ENCODE results near the gene SQOR. TPM values are rescaled to one million over a fixed set of nuclear protein-coding genes. Genes with fewer than 3 reads are reported as not detected.

SQOR gene
- total and polyA plus RNA-seq, 2 experiments from 2014 or later: 0.23 TPM; not detected in 1

- Mint-ChIP-seq H3K27me3 (ENCODE audit: insufficient read depth, low read depth, poor library complexity) (peaks cover 3% of the 10 kb centered on the region), H3K4me1 (no peaks in the 10 kb centered on the region), H3K27ac (no peak overlapping the region), H3K4me3 (no peak overlapping the region), H3K36me3 (ENCODE audit: low read depth) (no peaks in the 10 kb centered on the region; the same call in 2 of the 3 replicates), H3K9me3 (peaks cover 59% of the 10 kb centered on the region)
- Histone ChIP-seq H3F3A (replicated peaks; ENCODE audit: low read depth) (no peaks in the 10 kb centered on the region), H3K79me2 (replicated peaks; ENCODE audit: insufficient read depth) (no peaks in the 10 kb centered on the region), H3K4me3 (no peak overlapping the region), H3K4me1 (ENCODE audit: insufficient read depth) (no peaks in the 10 kb centered on the region), H4K20me1 (replicated peaks; ENCODE audit: insufficient read depth) (no peaks in the 10 kb centered on the region), H3K27me3 (ENCODE audit: insufficient read depth) (peaks cover 11% of the 10 kb centered on the region), H3K27ac (ENCODE audit: low read depth) (no peak overlapping the region), H3K4me2 (no peak overlapping the region), H2AFZ (no peak overlapping the region), H3K9me2 (ENCODE audit: insufficient read depth) (no peaks in the 10 kb centered on the region), H3K36me3 (ENCODE audit: insufficient read depth) (no peaks in the 10 kb centered on the region)
- TF ChIP-seq ZNF114 (CRISPR knock-in tag; IDR thresholded peaks at IDR 0.05): no peak
- no peak for TF ChIP-seq EZH2phosphoT487 (IDR thresholded peaks at IDR 0.05; ENCODE audit: unreplicated experiment)
- ATAC-seq: no peak
- DNase-seq (ENCODE audit: low spot score): no peak
Observed at GRCh38 chr15:45641374-45641781, 6.5 kb downstream of the SQOR start.

GRCh38 chr15:45641999-45642932 lies 7.4 kb downstream of the SQOR start:
- no peak overlapping the region for H3K27ac ChIP-seq (ENCODE audit: low read depth)
- Mint-ChIP-seq H3K36me3 (ENCODE audit: low read depth) (no peaks in the 10 kb centered on the region; the same call in 2 of the 3 replicates), H3K4me3 (no peak overlapping the region), H3K9me3 (peaks cover 64% of the 10 kb centered on the region), H3K27ac (no peak overlapping the region), H3K4me1 (no peaks in the 10 kb centered on the region), H3K27me3 (ENCODE audit: insufficient read depth, low read depth, poor library complexity) (no peaks in the 10 kb centered on the region)
- H3F3A ChIP-seq (replicated peaks; ENCODE audit: low read depth): no peaks in the 10 kb centered on the region
- peaks cover 3% of the 10 kb centered on the region; the same call in 1 of the 2 replicates for H3K27me3 ChIP-seq (ENCODE audit: insufficient read depth)
- H4K20me1 ChIP-seq (replicated peaks; ENCODE audit: insufficient read depth): no peaks in the 10 kb centered on the region
- H3K9me2 ChIP-seq (ENCODE audit: insufficient read depth): no peaks in the 10 kb centered on the region
- H3K79me2 ChIP-seq (replicated peaks; ENCODE audit: insufficient read depth): no peaks in the 10 kb centered on the region
- no peaks in the 10 kb centered on the region for H3K4me1 ChIP-seq (ENCODE audit: insufficient read depth)
- ATAC-seq (no peak), DNase-seq (ENCODE audit: low spot score) (no peak)
- H3K4me2 ChIP-seq: no peak overlapping the region
- no peak overlapping the region for H3K4me3 ChIP-seq
- H3K36me3 ChIP-seq (ENCODE audit: insufficient read depth): no peaks in the 10 kb centered on the region
- H2AFZ ChIP-seq: no peak overlapping the region; the same call in 1 of the 2 replicates
- TF ChIP-seq ZNF331 (CRISPR knock-in tag; IDR thresholded peaks at IDR 0.05; ENCODE audit: low read depth) (no peak), JUNB (IDR thresholded peaks at IDR 0.05; ENCODE audit: unreplicated experiment) (no peak), STAT1 (IDR thresholded peaks at IDR 0.05; ENCODE audit: unreplicated experiment) (no peak), ETS1 (IDR thresholded peaks at IDR 0.05) (no peak), NANOG (IDR thresholded peaks at IDR 0.05; ENCODE audit: borderline replicate concordance) (no peak), EZH2phosphoT487 (IDR thresholded peaks at IDR 0.05; ENCODE audit: unreplicated experiment) (no peak), CREB1 (CRISPR knock-in tag; IDR thresholded peaks at IDR 0.05; ENCODE audit: low read depth) (no peak)
- TF ChIP-seq, protein P1, sequence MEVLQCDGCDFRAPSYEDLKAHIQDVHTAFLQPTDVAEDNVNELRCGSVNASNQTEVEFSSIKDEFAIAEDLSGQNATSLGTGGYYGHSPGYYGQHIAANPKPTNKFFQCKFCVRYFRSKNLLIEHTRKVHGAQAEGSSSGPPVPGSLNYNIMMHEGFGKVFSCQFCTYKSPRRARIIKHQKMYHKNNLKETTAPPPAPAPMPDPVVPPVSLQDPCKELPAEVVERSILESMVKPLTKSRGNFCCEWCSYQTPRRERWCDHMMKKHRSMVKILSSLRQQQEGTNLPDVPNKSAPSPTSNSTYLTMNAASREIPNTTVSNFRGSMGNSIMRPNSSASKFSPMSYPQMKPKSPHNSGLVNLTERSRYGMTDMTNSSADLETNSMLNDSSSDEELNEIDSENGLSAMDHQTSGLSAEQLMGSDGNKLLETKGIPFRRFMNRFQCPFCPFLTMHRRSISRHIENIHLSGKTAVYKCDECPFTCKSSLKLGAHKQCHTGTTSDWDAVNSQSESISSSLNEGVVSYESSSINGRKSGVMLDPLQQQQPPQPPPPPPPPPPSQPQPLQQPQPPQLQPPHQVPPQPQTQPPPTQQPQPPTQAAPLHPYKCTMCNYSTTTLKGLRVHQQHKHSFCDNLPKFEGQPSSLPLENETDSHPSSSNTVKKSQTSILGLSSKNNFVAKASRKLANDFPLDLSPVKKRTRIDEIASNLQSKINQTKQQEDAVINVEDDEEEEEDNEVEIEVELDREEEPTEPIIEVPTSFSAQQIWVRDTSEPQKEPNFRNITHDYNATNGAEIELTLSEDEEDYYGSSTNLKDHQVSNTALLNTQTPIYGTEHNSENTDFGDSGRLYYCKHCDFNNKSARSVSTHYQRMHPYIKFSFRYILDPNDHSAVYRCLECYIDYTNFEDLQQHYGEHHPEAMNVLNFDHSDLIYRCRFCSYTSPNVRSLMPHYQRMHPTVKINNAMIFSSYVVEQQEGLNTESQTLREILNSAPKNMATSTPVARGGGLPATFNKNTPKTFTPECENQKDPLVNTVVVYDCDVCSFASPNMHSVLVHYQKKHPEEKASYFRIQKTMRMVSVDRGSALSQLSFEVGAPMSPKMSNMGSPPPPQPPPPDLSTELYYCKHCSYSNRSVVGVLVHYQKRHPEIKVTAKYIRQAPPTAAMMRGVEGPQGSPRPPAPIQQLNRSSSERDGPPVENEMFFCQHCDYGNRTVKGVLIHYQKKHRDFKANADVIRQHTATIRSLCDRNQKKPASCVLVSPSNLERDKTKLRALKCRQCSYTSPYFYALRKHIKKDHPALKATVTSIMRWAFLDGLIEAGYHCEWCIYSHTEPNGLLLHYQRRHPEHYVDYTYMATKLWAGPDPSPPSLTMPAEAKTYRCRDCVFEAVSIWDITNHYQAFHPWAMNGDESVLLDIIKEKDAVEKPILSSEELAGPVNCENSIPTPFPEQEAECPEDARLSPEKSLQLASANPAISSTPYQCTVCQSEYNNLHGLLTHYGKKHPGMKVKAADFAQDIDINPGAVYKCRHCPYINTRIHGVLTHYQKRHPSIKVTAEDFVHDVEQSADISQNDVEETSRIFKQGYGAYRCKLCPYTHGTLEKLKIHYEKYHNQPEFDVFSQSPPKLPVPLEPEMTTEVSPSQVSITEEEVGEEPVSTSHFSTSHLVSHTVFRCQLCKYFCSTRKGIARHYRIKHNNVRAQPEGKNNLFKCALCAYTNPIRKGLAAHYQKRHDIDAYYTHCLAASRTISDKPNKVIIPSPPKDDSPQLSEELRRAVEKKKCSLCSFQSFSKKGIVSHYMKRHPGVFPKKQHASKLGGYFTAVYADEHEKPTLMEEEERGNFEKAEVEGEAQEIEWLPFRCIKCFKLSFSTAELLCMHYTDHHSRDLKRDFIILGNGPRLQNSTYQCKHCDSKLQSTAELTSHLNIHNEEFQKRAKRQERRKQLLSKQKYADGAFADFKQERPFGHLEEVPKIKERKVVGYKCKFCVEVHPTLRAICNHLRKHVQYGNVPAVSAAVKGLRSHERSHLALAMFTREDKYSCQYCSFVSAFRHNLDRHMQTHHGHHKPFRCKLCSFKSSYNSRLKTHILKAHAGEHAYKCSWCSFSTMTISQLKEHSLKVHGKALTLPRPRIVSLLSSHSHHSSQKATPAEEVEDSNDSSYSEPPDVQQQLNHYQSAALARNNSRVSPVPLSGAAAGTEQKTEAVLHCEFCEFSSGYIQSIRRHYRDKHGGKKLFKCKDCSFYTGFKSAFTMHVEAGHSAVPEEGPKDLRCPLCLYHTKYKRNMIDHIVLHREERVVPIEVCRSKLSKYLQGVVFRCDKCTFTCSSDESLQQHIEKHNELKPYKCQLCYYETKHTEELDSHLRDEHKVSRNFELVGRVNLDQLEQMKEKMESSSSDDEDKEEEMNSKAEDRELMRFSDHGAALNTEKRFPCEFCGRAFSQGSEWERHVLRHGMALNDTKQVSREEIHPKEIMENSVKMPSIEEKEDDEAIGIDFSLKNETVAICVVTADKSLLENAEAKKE (CRISPR knock-in tag; IDR thresholded peaks at IDR 0.05): no peak
- TF ChIP-seq, protein P2, sequence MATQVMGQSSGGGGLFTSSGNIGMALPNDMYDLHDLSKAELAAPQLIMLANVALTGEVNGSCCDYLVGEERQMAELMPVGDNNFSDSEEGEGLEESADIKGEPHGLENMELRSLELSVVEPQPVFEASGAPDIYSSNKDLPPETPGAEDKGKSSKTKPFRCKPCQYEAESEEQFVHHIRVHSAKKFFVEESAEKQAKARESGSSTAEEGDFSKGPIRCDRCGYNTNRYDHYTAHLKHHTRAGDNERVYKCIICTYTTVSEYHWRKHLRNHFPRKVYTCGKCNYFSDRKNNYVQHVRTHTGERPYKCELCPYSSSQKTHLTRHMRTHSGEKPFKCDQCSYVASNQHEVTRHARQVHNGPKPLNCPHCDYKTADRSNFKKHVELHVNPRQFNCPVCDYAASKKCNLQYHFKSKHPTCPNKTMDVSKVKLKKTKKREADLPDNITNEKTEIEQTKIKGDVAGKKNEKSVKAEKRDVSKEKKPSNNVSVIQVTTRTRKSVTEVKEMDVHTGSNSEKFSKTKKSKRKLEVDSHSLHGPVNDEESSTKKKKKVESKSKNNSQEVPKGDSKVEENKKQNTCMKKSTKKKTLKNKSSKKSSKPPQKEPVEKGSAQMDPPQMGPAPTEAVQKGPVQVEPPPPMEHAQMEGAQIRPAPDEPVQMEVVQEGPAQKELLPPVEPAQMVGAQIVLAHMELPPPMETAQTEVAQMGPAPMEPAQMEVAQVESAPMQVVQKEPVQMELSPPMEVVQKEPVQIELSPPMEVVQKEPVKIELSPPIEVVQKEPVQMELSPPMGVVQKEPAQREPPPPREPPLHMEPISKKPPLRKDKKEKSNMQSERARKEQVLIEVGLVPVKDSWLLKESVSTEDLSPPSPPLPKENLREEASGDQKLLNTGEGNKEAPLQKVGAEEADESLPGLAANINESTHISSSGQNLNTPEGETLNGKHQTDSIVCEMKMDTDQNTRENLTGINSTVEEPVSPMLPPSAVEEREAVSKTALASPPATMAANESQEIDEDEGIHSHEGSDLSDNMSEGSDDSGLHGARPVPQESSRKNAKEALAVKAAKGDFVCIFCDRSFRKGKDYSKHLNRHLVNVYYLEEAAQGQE (IDR thresholded peaks at IDR 0.05; ENCODE audit: unreplicated experiment): no peak

Measured in GM23338 (cell line).